Uterus (tissue), 4 donors: ENCODE data around the gene CYP2W1. TPM values are rescaled to one million over a fixed set of nuclear protein-coding genes. Genes with fewer than 3 reads are reported as not detected.

Source experiments
- DNase-seq, 2 donors: peaks; one replicate each; pipeline ENCODE4 v3.0.0-alpha.2; 2019 to 2020
- H3K27ac ChIP-seq, 2 donors: fragments of 200-600 bp; sonication (generic); 1 replicate in 1 of 2; 2 replicates in 1 of 2; pipeline ENCODE4 v1.5.1; 2016 to 2018
- H3K27me3 ChIP-seq, 2 donors: fragments of 200-600 bp; sonication (generic); one replicate each; pipeline ENCODE4 v1.5.1; 2018 to 2019; ENCODE audit warnings: control low read depth in 1 of 2
- H3K36me3 ChIP-seq, 2 donors: fragments of 200-600 bp; sonication (generic); one replicate each; pipeline ENCODE4 v1.5.1; 2019; ENCODE audit warnings: control low read depth in 1 of 2
- H3K4me1 ChIP-seq, 2 donors: fragments of 200-600 bp; sonication (generic); one replicate each; pipeline ENCODE4 v1.5.1; 2018 to 2019; ENCODE audit warnings: control low read depth in 1 of 2
- H3K4me3 ChIP-seq, 2 donors: fragments of 200-600 bp; sonication (generic); 1 replicate in 1 of 2; 2 replicates in 1 of 2; pipeline ENCODE4 v1.5.1; 2018 to 2019; ENCODE audit warnings: mild to moderate bottlenecking in 1 of 2
- H3K9me3 ChIP-seq, 2 donors: fragments of 200-600 bp; sonication (generic); one replicate each; pipeline ENCODE4 v1.5.1; 2019; ENCODE audit warnings: control low read depth in 1 of 2
- POLR2A ChIP-seq, 2 donors: fragments of 450-650 bp; IDR thresholded peaks; one replicate each; pipeline ENCODE4 v1.6.1; 2016; ENCODE audit warnings: antibody characterized with exemption in 2 of 2, mild to moderate bottlenecking in 1 of 2, moderate library complexity in 1 of 2
- intact Hi-C: fragments of 100-400 bp; cut with DNase I; formaldehyde crosslinking; loops from one replicate; pipeline ENCODE4 v1.15.1; 2023; ENCODE audit warnings: low total_unique reads
- total RNA-seq, 4 donors: library from RNA; depleted of rRNA in 3 of 4; stranded (reverse); fragments of >200 nt in 3 of 4; gene quantifications; one replicate each; pipeline versions ENCODE4 v1.1.0 to v1.2.4, GENCODE V29; 2014 to 2023
- TF ChIP-seq, protein P1 (sequence below), 4 experiments: fragments of 200-600 bp in 2 of 4; fragments of 450-650 bp in 2 of 4; sonication (generic) in 2 of 4; IDR thresholded peaks; one replicate each; pipeline ENCODE4 v1.5.1; 2016 to 2019; ENCODE audit warnings: antibody characterized with exemption in 4 of 4, mild to moderate bottlenecking in 2 of 4, moderate library complexity in 1 of 4
- donor health status: DM: yes; HTN: yes; CAD: no.

CYP2W1 gene
- total RNA-seq, 4 donors from 2014 or later = 6.6 TPM; not detected in 3

DNA sequence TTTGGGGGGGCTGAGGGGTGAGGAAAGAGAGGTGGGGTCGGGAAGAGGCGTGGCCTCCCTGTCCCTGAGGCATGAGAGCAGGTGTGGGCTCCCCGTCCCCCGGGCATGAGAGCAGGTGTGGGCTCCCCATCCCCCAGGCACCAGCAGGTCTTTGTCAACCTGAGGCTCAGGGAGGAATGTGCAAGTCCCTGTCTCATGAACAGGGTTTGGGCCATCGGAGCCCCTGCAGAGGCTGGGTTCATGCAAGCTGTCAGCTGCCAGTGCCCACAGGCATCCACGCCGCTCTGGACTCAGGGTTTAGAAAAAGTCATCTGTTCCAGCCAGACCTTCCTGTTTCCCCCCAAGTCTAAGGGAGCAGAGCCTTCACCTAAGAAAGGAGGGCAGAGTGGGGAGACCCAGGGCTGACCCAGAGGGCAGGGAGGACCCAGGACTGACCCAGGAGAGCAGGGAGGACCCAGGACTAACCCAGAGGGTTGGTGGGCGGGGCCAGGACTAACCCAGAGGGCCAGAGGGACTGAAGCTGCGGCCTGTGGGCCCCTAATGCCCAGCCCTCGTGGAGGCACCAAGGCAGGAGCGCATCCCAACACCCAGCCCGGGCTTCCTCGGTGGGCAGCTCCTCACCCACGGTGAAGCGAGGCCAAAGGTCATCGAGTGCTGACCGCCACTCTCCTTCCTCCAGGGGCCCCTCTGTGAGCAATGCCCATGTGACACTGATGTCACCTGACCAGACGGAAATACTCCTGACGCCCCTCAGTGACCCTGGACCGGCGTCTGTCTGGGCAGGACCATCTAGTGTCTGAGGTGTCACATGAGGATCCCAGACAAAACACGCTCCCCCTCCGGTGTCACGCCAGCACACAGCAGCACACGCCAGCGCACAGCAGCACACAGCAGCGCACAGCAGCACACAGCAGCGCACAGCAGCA, 32.5 kb downstream of the CYP2W1 start:
- no peak for TF ChIP-seq POLR2A (IDR thresholded peaks at IDR 0.05)
- TF ChIP-seq, protein P1, sequence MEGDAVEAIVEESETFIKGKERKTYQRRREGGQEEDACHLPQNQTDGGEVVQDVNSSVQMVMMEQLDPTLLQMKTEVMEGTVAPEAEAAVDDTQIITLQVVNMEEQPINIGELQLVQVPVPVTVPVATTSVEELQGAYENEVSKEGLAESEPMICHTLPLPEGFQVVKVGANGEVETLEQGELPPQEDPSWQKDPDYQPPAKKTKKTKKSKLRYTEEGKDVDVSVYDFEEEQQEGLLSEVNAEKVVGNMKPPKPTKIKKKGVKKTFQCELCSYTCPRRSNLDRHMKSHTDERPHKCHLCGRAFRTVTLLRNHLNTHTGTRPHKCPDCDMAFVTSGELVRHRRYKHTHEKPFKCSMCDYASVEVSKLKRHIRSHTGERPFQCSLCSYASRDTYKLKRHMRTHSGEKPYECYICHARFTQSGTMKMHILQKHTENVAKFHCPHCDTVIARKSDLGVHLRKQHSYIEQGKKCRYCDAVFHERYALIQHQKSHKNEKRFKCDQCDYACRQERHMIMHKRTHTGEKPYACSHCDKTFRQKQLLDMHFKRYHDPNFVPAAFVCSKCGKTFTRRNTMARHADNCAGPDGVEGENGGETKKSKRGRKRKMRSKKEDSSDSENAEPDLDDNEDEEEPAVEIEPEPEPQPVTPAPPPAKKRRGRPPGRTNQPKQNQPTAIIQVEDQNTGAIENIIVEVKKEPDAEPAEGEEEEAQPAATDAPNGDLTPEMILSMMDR (IDR thresholded peaks at IDR 0.05) = no peak
- H3K36me3 ChIP-seq = no peaks in the 10 kb centered on the region
- H3K4me3 ChIP-seq = no peak overlapping the region
- no peaks in the 10 kb centered on the region for H3K27me3 ChIP-seq
- no peak for DNase-seq
- intact Hi-C loops = no loop called here
- H3K27ac ChIP-seq = no peak overlapping the region
- H3K4me1 ChIP-seq = no peaks in the 10 kb centered on the region
- no peaks in the 10 kb centered on the region for H3K9me3 ChIP-seq

DNA sequence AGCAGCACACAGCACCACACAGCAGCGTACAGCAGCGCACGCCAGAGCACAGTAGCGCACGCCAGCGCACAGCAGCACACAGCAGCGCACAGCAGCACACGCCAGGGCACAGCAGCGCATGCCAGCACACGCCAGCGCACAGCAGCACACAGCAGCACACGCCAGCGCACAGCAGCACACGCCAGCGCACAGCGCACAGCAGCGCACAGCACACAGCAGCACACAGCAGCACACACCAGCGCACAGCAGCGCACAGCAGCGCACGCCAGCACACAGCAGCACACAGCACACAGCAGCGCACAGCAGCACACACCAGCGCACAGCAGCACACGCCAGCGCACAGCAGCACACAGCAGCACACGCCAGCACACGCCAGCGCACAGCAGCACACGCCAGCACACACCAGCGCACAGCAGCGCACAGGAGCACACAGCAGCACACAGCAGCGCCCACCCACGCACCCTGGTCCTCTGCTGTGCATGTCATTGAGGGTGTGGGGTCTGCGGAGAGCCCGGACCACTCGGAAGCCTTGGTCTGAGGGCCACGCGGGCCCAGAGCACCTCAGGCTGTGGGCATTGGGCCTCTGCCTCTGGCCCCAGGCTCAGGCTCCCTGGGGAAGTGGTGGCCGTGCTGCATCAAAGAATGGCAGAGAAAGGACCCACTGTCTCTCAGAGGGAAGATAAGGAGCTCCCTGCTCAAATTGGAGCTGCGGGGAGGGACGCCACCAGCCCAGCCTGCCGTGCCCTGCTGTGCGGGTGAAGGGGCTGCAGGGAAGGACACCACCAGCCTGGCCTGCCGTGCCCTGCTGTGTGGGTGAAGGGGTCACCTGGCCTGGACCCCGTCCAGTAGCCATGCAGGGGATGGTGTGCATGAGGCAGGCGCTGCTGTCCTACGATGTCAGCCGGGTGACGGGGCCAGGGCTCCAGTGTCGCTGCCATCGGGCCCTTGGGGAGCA, 33.9 kb downstream of the CYP2W1 start:
- H3K36me3 ChIP-seq = no peaks in the 10 kb centered on the region
- no peak for DNase-seq
- no peaks in the 10 kb centered on the region for H3K4me1 ChIP-seq
- intact Hi-C loops = no loop called here
- H3K4me3 ChIP-seq = no peak overlapping the region
- TF ChIP-seq POLR2A (IDR thresholded peaks at IDR 0.05) = no peak
- TF ChIP-seq, protein P1 (IDR thresholded peaks at IDR 0.05) = no peak
- H3K27me3 ChIP-seq = no peaks in the 10 kb centered on the region
- H3K9me3 ChIP-seq = no peaks in the 10 kb centered on the region
- no peak overlapping the region for H3K27ac ChIP-seq

- H3K27ac ChIP-seq = no peak overlapping the region
- H3K27me3 ChIP-seq = no peaks in the 10 kb centered on the region
- no peaks in the 10 kb centered on the region for H3K9me3 ChIP-seq
- no peaks in the 10 kb centered on the region for H3K36me3 ChIP-seq
- H3K4me3 ChIP-seq = no peak overlapping the region
- H3K4me1 ChIP-seq = no peaks in the 10 kb centered on the region
- intact Hi-C loops = no loop called here
- TF ChIP-seq, protein P1 (IDR thresholded peaks at IDR 0.05) = no peak
- TF ChIP-seq POLR2A (IDR thresholded peaks at IDR 0.05) = no peak
- no peak for DNase-seq
These were observed 34.8 kb downstream of the CYP2W1 start for GRCh38 chr7:1017586-1018333.

- intact Hi-C loops = no loop called here
- Histone ChIP-seq H3K4me3 (no peak overlapping the region), H3K27me3 (no peaks in the 10 kb centered on the region), H3K27ac (no peak overlapping the region), H3K4me1 (no peaks in the 10 kb centered on the region), H3K36me3 (no peaks in the 10 kb centered on the region), H3K9me3 (no peaks in the 10 kb centered on the region)
- TF ChIP-seq, protein P1 (IDR thresholded peaks at IDR 0.05) = no peak
- TF ChIP-seq POLR2A (IDR thresholded peaks at IDR 0.05) = no peak
- no peak for DNase-seq
These were observed 35.3 kb downstream of the CYP2W1 start for GRCh38 chr7:1018334-1018695.
